Activated CD4-positive, alpha-beta memory T cell treated with anti-CD3 and anti-CD28 coated beads, Interleukin-2, amount 10 ng/mL, durations not matched to agents 7 days and 5 days (primary cell): ENCODE measurements around the gene AP4S1. TPM values are rescaled to one million over a fixed set of nuclear protein-coding genes. Genes with fewer than 3 reads are reported as not detected.
"Not testable (repeated sequence)": the region's sequence is repeated elsewhere in the genome, so short reads cannot be mapped to it uniquely, and the experiment has no call there.

Source experiments
- CTCF ChIA-PET: fragments of 350-600 bp; sonication (Branson Sonifier 250); formaldehyde crosslinking; loops from one replicate; lab custom pipeline; 2021; ENCODE audit warnings: antibody characterized with exemption, inconsistent platforms; lab: Charles Lee
- POLR2A ChIA-PET: fragments of 350-600 bp; sonication (Branson Sonifier 250); formaldehyde crosslinking; loops from one replicate; lab custom pipeline; 2021; ENCODE audit warnings: antibody characterized with exemption; lab: Charles Lee
- DNase-seq: peaks from one replicate; pipeline ENCODE4 v3.0.0-alpha.2; 2020
- H3K27ac Mint-ChIP-seq: one replicate; pipeline ENCODE4 v1.8.0; 2021; ENCODE audit warnings: mild to moderate bottlenecking, mixed read lengths
- H3K27me3 Mint-ChIP-seq: one replicate; pipeline ENCODE4 v1.8.0; 2021; ENCODE audit warnings: mixed read lengths
- H3K36me3 Mint-ChIP-seq: one replicate; pipeline ENCODE4 v1.8.0; 2021; ENCODE audit warnings: low read depth, mixed read lengths
- H3K4me1 Mint-ChIP-seq: one replicate; pipeline ENCODE4 v1.8.0; 2021; ENCODE audit warnings: mixed read lengths
- H3K4me3 Mint-ChIP-seq: one replicate; pipeline ENCODE4 v1.8.0; 2021; ENCODE audit warnings: mild to moderate bottlenecking, mixed read lengths
- H3K9me3 Mint-ChIP-seq: one replicate; pipeline ENCODE4 v1.8.0; 2021; ENCODE audit warnings: mixed read lengths
- total RNA-seq, 2 experiments: library from RNA; stranded (reverse); gene quantifications; one replicate each; pipeline ENCODE4 v1.2.3, GENCODE V29; 2021

AP4S1 gene, protein sequence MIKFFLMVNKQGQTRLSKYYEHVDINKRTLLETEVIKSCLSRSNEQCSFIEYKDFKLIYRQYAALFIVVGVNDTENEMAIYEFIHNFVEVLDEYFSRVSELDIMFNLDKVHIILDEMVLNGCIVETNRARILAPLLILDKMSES
- total RNA-seq: 1 to 10 TPM; 3.7 to 4.2 TPM

DNA sequence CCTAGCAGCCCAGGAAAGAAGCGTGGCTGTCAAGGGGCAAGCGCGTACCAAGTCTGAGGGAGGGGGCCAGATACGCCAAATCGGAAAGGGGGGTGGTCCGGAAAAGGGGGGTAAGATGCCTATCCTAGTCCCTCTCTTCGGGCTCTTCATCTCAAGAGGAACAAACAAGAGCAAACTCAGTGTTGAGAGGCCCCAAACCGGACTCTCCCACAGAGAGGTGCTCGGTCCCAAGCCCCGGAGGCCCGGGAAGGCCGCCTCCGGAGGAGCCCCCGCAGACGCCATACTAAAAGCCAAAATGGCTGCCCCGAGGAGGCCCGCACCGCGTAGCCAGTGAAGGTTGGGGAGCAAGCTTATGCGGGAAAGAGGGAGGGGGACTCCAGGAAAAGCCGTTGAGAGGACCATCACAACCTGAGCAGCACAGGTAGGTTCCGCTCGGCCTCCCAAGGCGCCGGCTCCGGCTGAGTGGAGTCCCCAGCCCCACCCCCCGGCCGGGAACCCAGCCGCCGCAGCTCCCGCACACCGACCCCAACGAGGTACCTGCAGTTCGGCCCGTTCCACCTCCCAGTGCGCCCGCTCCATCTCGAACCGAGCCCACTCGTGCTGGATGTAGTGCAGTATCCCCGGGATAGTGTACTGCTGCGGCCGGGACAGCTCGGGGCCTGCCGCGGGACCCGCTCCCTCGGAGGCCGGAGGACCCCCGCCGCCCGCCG is at the start of gene AP4S1:
Gene AP4S1, plus strand, starts transcription at position 283 of the 710 bp plus-strand sequence. CDS start 40,548 bp downstream, outside the sequence.
- peak; percentile 59 for DNase-seq
- peaks cover 24% of the 10 kb centered on the region for H3K36me3 Mint-ChIP-seq
- H3K27ac Mint-ChIP-seq: peak within 1 kb of the TSS; percentile 91
- no peaks in the 10 kb centered on the region for H3K9me3 Mint-ChIP-seq
- H3K4me3 Mint-ChIP-seq: peak within 1 kb of the TSS; percentile 94
- H3K27me3 Mint-ChIP-seq: no peaks in the 10 kb centered on the region
- H3K4me1 Mint-ChIP-seq: peaks cover 47% of the 10 kb centered on the region
- CTCF ChIA-PET: interaction anchor here (0.6 to 1.6 kb wide), 5 partner anchors 10 to 175 kb away, joined by 3 to 7 read pairs (median 3); no protein-coding TSS in a partner anchor
- POLR2A ChIA-PET: interaction anchor here (0.9 to 3.3 kb wide), 18 partner anchors 9 to 467 kb away, joined by 3 to 47 read pairs (median 5); partner anchors contain the start of genes DTD2, G2E3, HEATR5A and HECTD1

- no peaks in the 10 kb centered on the region for H3K9me3 Mint-ChIP-seq
- no peak overlapping the region for H3K27ac Mint-ChIP-seq
- no peaks in the 10 kb centered on the region for H3K36me3 Mint-ChIP-seq
- H3K4me1 Mint-ChIP-seq: peaks cover 10% of the 10 kb centered on the region
- CTCF ChIA-PET: interaction anchor here (0.7 to 1.3 kb wide), 2 partner anchors 100 to 105 kb away, joined by 3 to 7 read pairs; no protein-coding TSS in a partner anchor
- H3K4me3 Mint-ChIP-seq: no peak overlapping the region
- POLR2A ChIA-PET: interaction anchor here (1.2 kb wide), 1 partner anchor 49 kb away, joined by 3 read pairs; the partner anchor contains the start of gene STRN3
- H3K27me3 Mint-ChIP-seq: no peaks in the 10 kb centered on the region
- no peak for DNase-seq
These were observed 47.7 kb upstream of the AP4S1 start for GRCh38 chr14:30977752-30978151.

- H3K4me1 Mint-ChIP-seq: not testable (repeated sequence)
These were observed 45.2 kb upstream of the AP4S1 start for GRCh38 chr14:30980106-30980704.

GRCh38 chr14:30980980-30981379 is 44.5 kb upstream of the AP4S1 start:
- no peaks in the 10 kb centered on the region for H3K9me3 Mint-ChIP-seq
- ChIA-PET CTCF (interaction anchor here (0.6 to 2.9 kb wide), 6 partner anchors 10 to 205 kb away, joined by 3 to 8 read pairs (median 3); partner anchors contain the start of gene STRN3), POLR2A (no interaction called here)
- peaks cover 3% of the 10 kb centered on the region for H3K36me3 Mint-ChIP-seq
- H3K4me3 Mint-ChIP-seq: no peak overlapping the region
- peaks cover 1% of the 10 kb centered on the region for H3K4me1 Mint-ChIP-seq
- DNase-seq: no peak
- no peaks in the 10 kb centered on the region for H3K27me3 Mint-ChIP-seq
- H3K27ac Mint-ChIP-seq: no peak overlapping the region

More at GRCh38 chr14:30980106-30980704, 45.2 kb upstream of the AP4S1 start:
- not testable (repeated sequence) for H3K4me3 Mint-ChIP-seq, H3K27me3 Mint-ChIP-seq, H3K36me3 Mint-ChIP-seq, H3K27ac Mint-ChIP-seq, H3K9me3 Mint-ChIP-seq
- ChIA-PET POLR2A (interaction anchor here (1.4 kb wide), 1 partner anchor 45 kb away, joined by 5 read pairs; the partner anchor contains the start of gene AP4S1), CTCF (interaction anchor here (0.6 to 2.9 kb wide), 8 partner anchors 11 to 403 kb away, joined by 3 to 8 read pairs (median 3); partner anchors contain the start of gene STRN3)
- peak; percentile 26 for DNase-seq

DNA sequence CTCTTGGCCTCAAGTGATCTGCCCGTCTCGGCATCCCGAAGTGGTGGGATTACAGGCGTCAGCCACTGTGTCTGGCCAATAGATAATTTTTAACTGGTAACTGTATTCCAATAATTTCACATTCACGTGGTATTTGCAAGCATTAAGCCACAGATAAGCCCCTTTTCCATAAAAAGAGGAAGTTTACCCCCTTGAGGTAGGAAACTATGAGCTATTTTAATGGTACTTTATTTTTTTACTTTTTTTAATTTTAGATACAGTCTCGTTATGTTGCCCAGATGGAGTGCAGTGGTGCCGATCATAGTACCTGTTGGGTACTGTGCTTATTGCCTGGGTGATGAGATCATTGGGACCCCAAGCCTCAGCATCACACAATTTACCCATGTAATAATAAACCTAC is 42.9 kb upstream of the AP4S1 start:
- Mint-ChIP-seq H3K36me3 (peaks cover 3% of the 10 kb centered on the region), H3K27me3 (no peaks in the 10 kb centered on the region), H3K27ac (no peak overlapping the region), H3K4me1 (peaks cover 1% of the 10 kb centered on the region), H3K9me3 (no peaks in the 10 kb centered on the region), H3K4me3 (no peak overlapping the region)
- ChIA-PET POLR2A (no interaction called here), CTCF (interaction anchor here (1.0 to 1.1 kb wide), 2 partner anchors 95 to 100 kb away, joined by 3 to 4 read pairs; no protein-coding TSS in a partner anchor)
- no peak for DNase-seq

- Mint-ChIP-seq H3K4me1 (no peaks in the 10 kb centered on the region), H3K36me3 (peaks cover 3% of the 10 kb centered on the region), H3K9me3 (no peaks in the 10 kb centered on the region), H3K27ac (no peak overlapping the region), H3K4me3 (no peak overlapping the region), H3K27me3 (no peaks in the 10 kb centered on the region)
- ChIA-PET CTCF (interaction anchor here (0.6 to 1.5 kb wide), 3 partner anchors 39 to 99 kb away, joined by 3 read pairs; no protein-coding TSS in a partner anchor), POLR2A (no interaction called here)
- no peak for DNase-seq
These were observed 41.6 kb upstream of the AP4S1 start for GRCh38 chr14:30983858-30984257.

DNA sequence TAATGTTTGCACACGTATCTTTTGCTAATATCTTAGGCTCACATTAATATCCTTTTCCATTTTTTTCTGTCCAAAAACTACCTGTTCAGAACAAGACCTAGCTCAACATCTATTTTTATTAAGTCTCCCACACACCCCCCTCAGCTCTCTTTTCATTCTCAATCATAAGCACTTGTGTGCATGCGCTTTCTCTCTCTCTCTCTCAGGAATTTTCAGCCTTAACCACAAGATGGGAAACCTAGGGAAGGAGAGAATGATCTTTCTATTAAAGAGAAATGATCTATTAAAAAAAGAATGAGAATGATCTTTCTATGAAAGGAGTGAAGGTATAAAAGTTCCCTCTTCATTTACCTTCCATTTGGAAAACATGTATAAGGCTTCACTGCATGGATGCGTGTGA is 39.7 kb upstream of the AP4S1 start:
- ChIA-PET CTCF (no interaction called here), POLR2A (no interaction called here)
- H3K4me1 Mint-ChIP-seq: peaks cover 2% of the 10 kb centered on the region

DNA sequence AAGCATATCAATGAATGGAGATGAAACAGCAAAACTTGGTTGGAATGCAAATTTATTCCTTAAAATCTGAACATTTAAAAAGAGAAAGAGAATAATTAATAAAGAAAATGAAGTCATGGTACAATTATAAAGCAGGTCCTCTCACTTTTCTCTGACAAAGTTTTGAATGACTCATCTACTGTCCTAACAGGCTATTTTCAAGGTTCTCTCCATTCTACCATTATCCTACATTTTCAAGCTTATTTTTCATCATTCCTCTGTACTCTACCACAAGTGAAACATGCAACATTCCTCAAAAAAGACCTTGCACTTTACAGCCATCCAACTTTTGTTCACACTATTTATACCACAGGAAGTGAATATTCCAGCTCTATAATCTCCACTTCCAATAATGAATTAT is 36.9 kb upstream of the AP4S1 start:
- Mint-ChIP-seq H3K4me1 (peaks cover 5% of the 10 kb centered on the region), H3K4me3 (no peak overlapping the region), H3K9me3 (no peaks in the 10 kb centered on the region), H3K27ac (no peak overlapping the region), H3K36me3 (peaks cover 6% of the 10 kb centered on the region), H3K27me3 (no peaks in the 10 kb centered on the region)
- POLR2A ChIA-PET: no interaction called here
- no peak for DNase-seq
- CTCF ChIA-PET: no interaction called here

More for the DNA sequence above, 39.7 kb upstream of the AP4S1 start:
- Mint-ChIP-seq H3K27me3 (no peaks in the 10 kb centered on the region), H3K9me3 (no peaks in the 10 kb centered on the region), H3K36me3 (peaks cover 6% of the 10 kb centered on the region), H3K27ac (no peak overlapping the region), H3K4me3 (no peak overlapping the region)
- DNase-seq: no peak

- no peak overlapping the region for H3K27ac Mint-ChIP-seq
- no peaks in the 10 kb centered on the region for H3K27me3 Mint-ChIP-seq
- ChIA-PET POLR2A (no interaction called here), CTCF (interaction anchor here (0.5 to 1.0 kb wide), 2 partner anchors 10 to 223 kb away, joined by 3 to 4 read pairs; no protein-coding TSS in a partner anchor)
- no peaks in the 10 kb centered on the region for H3K9me3 Mint-ChIP-seq
- H3K4me1 Mint-ChIP-seq: peaks cover 15% of the 10 kb centered on the region
- no peak overlapping the region for H3K4me3 Mint-ChIP-seq
- peaks cover 9% of the 10 kb centered on the region for H3K36me3 Mint-ChIP-seq
- no peak for DNase-seq
These were observed 34.7 kb upstream of the AP4S1 start for GRCh38 chr14:30990770-30991169.

DNA sequence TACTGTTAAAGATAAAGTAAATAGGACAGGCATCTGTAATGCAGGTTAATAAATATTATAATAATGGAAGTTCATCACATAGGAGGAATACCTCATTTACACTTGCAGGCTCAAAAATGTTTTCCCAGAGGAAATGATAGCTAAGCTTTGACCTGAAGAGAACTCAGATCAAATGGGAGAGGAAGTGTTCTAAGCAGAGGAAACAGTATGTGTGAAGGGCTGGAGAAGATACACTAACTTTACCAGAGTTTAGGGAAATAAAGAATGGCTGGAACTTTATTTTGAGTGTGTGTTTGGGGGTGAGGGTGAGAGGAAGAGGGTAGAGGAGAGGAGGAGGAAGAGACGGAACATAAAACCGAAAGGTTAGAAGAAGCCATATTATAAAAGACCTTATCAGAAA is 34.0 kb upstream of the AP4S1 start:
- DNase-seq: no peak
- ChIA-PET CTCF (interaction anchor here (1.0 kb wide), 1 partner anchor 10 kb away, joined by 3 read pairs; no protein-coding TSS in a partner anchor), POLR2A (no interaction called here)
- Mint-ChIP-seq H3K4me3 (no peak overlapping the region), H3K27ac (no peak overlapping the region), H3K36me3 (peaks cover 8% of the 10 kb centered on the region), H3K27me3 (no peaks in the 10 kb centered on the region), H3K9me3 (no peaks in the 10 kb centered on the region), H3K4me1 (peaks cover 19% of the 10 kb centered on the region)

DNA sequence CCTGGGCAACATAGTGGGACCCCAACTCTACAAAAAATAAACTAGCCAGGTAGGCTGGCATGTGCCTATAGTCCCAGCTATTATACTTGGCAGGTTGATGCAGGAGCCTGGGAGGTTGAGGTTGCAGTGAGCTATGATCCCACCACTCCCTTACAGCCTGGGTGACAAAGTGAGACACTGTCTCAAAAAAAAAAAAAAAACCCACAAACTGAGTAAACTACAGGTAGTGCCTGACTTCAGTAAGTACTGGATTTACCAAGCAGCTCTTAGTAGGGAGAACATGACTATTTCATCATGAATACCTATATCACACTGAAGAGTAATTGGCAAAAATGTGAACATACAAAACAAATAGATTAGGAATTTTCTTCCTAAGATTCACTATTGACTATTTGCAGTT is 32.4 kb upstream of the AP4S1 start:
- Mint-ChIP-seq H3K27ac (no peak overlapping the region), H3K4me3 (no peak overlapping the region), H3K9me3 (peaks cover 7% of the 10 kb centered on the region), H3K4me1 (peaks cover 22% of the 10 kb centered on the region), H3K27me3 (no peaks in the 10 kb centered on the region), H3K36me3 (peaks cover 17% of the 10 kb centered on the region)
- CTCF ChIA-PET: no interaction called here
- DNase-seq: no peak
- POLR2A ChIA-PET: no interaction called here

GRCh38 chr14:30994681-30995620 is 30.5 kb upstream of the AP4S1 start:
- peaks cover 30% of the 10 kb centered on the region for H3K36me3 Mint-ChIP-seq
- CTCF ChIA-PET: interaction anchor here (0.6 to 1.1 kb wide), 3 partner anchors 15 to 63 kb away, joined by 3 to 8 read pairs (median 4); no protein-coding TSS in a partner anchor
- peaks cover 15% of the 10 kb centered on the region for H3K9me3 Mint-ChIP-seq
- no peak overlapping the region for H3K27ac Mint-ChIP-seq
- peaks cover 20% of the 10 kb centered on the region for H3K4me1 Mint-ChIP-seq
- no peak overlapping the region for H3K4me3 Mint-ChIP-seq
- no peak for DNase-seq
- POLR2A ChIA-PET: interaction anchor here (1.0 kb wide), 1 partner anchor 18 kb away, joined by 3 read pairs; no protein-coding TSS in a partner anchor
- no peaks in the 10 kb centered on the region for H3K27me3 Mint-ChIP-seq
